Stimulated activated CD8-positive, alpha-beta memory T cell treated with anti-CD3 and anti-CD28 coated beads, Interleukin-15, amount 100 ng/mL, for 4 hours (primary cell): ENCODE measurements around the gene MAP1LC3A.

Experiments
- DNase-seq, 2 donors: peaks; one replicate each; pipeline ENCODE4 v3.0.0-alpha.2; 2020; ENCODE audit warnings: low read depth in 2 of 2

The MAP1LC3A gene

DNA sequence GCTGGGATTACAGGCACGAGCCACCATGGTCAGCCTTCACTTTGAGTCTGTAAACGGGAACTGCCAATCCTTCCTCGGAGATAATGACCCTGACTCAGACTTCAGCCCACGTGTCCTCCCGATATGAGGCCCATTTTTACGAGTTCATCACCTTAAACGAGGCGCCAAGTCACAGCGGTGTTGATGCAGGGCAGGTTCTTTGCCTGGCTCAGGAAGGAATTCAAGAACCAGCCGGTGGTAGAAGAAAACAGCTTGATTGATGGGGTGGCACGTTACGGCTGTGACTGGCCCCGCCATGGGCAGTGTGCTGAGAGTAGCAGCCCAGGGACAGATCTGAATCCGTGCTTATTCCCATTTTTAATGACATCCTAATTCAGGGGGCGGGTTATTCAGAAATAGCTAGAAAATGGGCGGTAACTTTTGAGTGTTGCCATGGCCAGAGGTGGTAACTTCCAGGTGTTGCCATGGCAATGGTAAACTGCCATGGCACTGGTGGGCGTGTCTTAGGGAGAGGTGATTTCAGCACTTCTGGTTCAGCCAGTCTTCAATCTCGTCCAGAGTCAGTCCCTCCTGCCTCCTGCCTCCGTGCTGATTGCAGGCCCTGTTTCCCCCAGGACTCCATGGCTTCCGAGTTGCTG is 9.1 kb upstream of the MAP1LC3A start:
- no peak for DNase-seq

GRCh38 chr20:34549929-34550305 is 8.6 kb upstream of the MAP1LC3A start:
- DNase-seq = no peak

- DNase-seq = no peak
These were observed 5.9 kb upstream of the MAP1LC3A start for GRCh38 chr20:34552569-34552968.

DNA sequence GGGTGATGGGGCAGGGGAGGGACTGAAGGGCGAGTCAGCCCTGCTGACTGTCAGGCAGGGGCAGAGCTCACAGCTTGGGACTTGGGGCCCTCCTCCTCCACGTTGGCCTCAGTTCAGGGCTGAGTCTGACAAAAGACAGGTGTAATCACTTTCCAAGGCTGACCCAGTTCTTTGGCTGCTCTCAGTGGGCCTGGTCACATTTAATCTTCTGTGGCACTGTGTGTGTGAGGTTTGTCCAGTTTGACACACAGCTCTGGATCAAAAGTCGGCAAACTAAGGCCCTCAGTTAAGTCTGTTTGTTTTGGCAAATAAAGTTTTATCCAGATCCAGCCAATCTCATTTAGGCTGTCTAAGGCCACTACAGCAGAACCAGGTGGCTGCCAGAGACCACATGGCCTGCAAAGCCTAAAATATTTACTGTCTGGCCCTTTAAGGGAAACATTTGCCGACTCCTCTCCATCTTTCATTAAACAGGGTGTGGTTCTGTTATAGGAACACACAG is 5.1 kb upstream of the MAP1LC3A start:
- no peak for DNase-seq

GRCh38 chr20:34557936-34558319 is 590 bp upstream of the MAP1LC3A start:
- no peak for DNase-seq

GRCh38 chr20:34559311-34560140 is 1.0 kb downstream of the MAP1LC3A start:
- DNase-seq = no peak

- no peak for DNase-seq
These were observed 1.6 kb downstream of the MAP1LC3A start for GRCh38 chr20:34560141-34560523.

DNA sequence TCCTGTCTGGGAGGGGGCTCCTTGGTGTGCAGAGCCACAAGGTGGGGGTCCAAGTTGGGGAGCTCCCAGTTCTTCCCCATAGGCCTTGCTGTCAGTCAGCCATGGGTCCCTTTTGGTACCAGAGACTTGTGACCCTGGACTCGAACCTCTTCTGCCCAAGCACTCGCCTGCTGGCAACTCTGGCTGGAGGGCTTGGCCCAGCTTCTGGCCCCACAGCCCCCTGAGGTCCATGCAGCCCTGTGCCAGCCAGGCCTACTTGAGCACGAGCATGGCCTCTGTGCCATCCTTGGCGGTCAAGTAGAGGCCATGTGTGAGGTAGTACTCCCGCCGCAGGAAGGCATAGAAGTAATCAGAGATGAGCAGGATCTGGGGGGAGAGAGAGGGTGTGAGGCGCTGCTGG is 2.1 kb downstream of the MAP1LC3A start:
- no peak for DNase-seq

DNA sequence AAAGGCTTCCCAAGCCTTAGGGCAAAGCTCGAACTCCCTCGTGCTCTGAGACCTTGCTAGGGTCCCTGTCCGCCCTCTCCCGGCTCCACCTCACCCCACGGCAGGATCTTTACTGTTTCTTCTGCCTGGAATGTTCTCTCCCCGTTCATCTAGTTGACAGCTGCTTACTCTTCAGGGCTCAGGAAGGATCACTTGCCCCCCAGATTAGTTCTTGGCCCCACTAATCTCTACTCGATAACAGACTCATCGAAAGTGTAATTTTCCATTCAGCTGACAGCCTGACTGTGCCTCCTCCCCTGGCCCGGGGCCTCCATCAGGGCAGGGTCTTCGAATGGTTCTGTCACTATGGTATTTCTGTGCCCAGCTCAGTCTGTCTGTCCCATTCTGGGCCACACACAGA is 3.1 kb downstream of the MAP1LC3A start:
- DNase-seq = no peak

DNA sequence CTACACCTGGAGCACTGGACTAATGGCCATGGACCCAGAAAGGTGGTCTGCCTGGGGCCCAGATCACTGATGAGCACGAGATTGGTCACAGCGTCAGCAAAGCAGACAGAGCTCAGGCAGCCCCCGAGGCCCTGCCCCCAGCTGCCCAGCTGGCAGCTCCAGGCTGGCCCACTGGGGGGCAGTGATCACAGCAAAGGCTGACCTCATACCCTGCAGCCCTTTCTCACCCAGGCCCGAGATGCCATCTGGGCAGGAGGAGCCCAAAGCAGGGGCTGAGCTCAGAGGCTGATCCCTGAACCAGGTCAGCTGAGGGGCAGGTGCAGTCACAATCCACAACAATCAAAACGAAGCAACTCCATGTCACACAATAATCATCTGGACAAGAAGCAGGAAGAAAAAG is 4.1 kb downstream of the MAP1LC3A start:
- DNase-seq = no peak

DNA sequence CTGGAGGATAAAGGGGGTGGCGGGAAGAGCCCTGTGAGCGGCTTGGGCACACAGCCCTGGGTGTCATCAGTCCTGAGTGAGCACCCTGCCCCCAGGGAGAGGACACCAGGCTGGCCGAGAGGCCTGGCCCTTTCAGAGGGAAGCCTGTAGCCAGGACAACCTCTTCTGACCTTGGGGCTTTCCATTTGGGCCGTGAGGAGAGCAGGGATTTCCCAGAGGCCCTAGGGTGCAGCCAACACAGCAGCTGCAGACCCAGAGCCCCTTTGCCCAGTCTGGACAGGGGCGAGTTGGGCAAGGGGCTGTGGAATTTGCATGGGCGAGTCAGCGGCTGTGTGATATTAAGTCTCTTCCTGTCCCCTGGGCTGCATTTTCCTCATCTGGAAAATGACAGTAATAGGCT is 6.3 kb downstream of the MAP1LC3A start:
- DNase-seq = no peak

GRCh38 chr20:34566978-34567891 is 8.7 kb downstream of the MAP1LC3A start:
- no peak for DNase-seq

- DNase-seq = no peak
These were observed 9.7 kb downstream of the MAP1LC3A start for GRCh38 chr20:34567892-34568865.

DNA sequence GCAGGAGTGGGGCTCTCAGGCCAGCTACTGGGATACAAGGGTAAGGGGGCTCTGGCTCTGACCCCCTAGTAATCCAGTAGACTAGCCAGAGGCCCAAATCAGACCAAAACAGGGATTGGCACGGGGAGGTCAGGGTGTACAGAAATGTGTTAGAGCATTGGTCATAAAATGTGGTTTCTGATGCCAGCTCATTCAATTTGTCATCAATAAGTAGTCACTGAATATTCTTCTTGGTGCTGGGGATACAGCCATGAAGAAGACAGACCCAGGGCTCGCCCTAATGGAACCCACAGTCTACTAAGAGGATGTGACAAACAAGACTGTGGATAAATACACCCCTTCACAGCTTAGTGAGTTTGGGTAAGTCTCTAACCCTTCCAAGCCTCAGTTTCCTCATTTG is 11.1 kb downstream of the MAP1LC3A start:
- no peak for DNase-seq

- no peak for DNase-seq
These were observed 12.4 kb downstream of the MAP1LC3A start for GRCh38 chr20:34570859-34571306.

GRCh38 chr20:34571753-34572152 is 13.2 kb downstream of the MAP1LC3A start:
- no peak for DNase-seq

- no peak for DNase-seq
These were observed 15.2 kb downstream of the MAP1LC3A start for GRCh38 chr20:34573541-34574300.

DNA sequence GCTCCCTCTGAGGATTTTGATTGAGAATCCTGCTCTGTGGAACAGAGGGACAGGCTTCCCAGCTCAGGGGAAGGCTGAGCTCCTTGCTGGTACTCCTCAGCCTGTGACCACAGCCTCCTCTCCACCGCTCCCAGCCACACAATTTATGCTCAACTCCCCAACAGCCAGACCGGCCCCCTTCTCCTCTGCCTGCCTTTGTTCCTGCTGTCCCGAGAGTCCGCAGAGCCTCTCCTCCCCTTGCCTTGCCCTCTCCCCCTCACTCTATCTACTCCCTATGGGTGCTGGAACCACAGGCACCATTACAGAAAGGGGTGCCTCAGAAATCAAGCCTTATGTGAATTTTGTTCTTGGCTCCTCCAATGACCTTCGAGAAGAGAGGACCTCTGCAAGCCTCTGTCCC is 15.9 kb downstream of the MAP1LC3A start:
- no peak for DNase-seq

- no peak for DNase-seq
These were observed 16.3 kb downstream of the MAP1LC3A start for GRCh38 chr20:34574861-34575260.

DNA sequence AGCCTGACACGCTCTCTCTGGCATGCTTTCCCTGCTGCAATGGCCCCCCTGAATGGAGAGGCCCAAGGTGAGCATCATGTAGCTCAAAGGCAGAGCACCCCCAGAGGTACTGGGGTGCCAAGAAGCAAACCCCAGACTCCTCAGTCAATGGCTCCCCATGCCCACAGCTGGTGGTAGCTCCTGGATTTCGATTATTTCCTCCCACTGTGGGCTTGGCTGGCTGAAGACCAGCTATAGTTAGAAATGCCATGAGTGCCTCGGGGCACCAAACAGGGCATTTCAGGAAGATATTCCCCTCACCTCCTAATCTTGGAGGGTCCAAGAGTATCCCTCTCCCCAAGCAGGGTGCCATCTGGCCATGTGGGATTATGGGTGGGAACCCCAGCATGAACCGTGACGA is 16.8 kb downstream of the MAP1LC3A start:
- no peak for DNase-seq
